Measurements from ENCODE around the gene TMPRSS13. TPM values are rescaled to one million over a fixed set of nuclear protein-coding genes. Genes with fewer than 3 reads are reported as not detected.

Gene TMPRSS13
- total RNA-seq, 6 experiments from 2014 or later = 0.09 to 0.61 (median 0.12) TPM; not detected in 3

DNA sequence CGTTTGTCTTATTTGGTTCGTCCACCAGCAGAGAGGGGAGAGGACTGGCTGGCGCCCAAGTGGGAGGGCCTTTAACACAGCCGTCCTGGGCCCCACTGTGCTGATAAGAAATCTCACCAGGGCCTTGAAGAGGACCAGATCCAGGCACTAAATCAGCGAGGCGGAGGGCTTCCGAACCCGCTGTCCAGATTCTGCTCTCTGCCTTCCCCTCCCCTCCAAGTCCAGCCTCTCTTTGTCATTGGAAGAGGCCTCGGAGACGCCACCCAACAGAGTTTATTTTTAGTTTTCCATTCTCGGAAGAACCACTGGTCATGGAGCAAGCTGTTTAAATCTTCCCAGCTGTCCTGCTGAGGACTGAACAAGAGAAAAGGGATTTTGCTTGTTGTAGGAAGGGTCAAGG lies 43.4 kb downstream of the TMPRSS13 start:
- peak overlapping the region in 2 of 3 donors; percentile 6 to 26 for H3K27ac ChIP-seq
- no peaks in the 10 kb centered on the region for H3K36me3 ChIP-seq
- H3K4me1 ChIP-seq = no peaks in the 10 kb centered on the region
- 37% methylated on average over 3 of the region's 11 CpGs for WGBS (ENCODE audit: insufficient coverage, low coverage, low lambda C conversion rate, missing lambda C conversion rate)
- no peaks in the 10 kb centered on the region for H3K9me3 ChIP-seq
- DNase-seq (peak in 1 of 3 donors; percentile 49), ATAC-seq (peak; percentile 62 to 77 (median 66))
- intact Hi-C loops (cut with DNase I) = no loop called here
- TF ChIP-seq POLR2A (IDR thresholded peaks at IDR 0.05) (no peak), CTCF (IDR thresholded peaks at IDR 0.05) (no peak)
- no peak overlapping the region for H3K4me3 ChIP-seq
- no peaks in the 10 kb centered on the region for H3K27me3 ChIP-seq

DNA sequence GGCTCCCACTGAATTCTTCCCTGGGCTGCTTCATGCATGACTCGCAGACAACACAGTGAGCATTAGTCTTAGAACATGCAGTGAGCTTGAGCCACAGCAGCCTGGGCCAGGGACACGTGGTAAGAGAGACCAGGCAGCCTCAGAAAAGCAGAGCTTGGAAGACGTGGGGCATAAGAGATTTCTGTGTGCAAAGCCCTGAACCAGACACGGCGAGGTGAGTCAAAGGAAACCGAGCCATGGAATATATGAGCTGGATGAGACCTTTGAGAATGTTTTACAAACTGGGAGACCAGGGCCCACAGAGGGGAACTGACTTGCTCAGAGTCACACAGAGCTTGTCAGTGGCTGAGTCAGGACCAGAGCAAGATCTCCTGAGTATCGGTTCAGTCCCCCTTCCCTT lies 44.2 kb downstream of the TMPRSS13 start:
- 76% methylated on average over 6 of the region's 7 CpGs for WGBS (ENCODE audit: insufficient coverage, low coverage, low lambda C conversion rate, missing lambda C conversion rate)
- H3K27ac ChIP-seq = no peak overlapping the region
- no peaks in the 10 kb centered on the region for H3K27me3 ChIP-seq
- H3K9me3 ChIP-seq = no peaks in the 10 kb centered on the region
- no peaks in the 10 kb centered on the region for H3K4me1 ChIP-seq
- intact Hi-C loops (cut with DNase I) = no loop called here
- ATAC-seq (no peak), DNase-seq (no peak)
- TF ChIP-seq POLR2A (IDR thresholded peaks at IDR 0.05) (no peak), CTCF (IDR thresholded peaks at IDR 0.05) (no peak)
- H3K4me3 ChIP-seq = no peak overlapping the region
- no peaks in the 10 kb centered on the region for H3K36me3 ChIP-seq

GRCh38 chr11:117883063-117883462 lies 46.1 kb downstream of the TMPRSS13 start:
- Histone ChIP-seq H3K9me3 (no peaks in the 10 kb centered on the region), H3K27ac (no peak overlapping the region), H3K27me3 (no peaks in the 10 kb centered on the region), H3K4me3 (no peak overlapping the region), H3K4me1 (no peaks in the 10 kb centered on the region), H3K36me3 (no peaks in the 10 kb centered on the region)
- ATAC-seq = no peak
- DNase-seq = no peak
- WGBS (ENCODE audit: insufficient coverage, low coverage, low lambda C conversion rate, missing lambda C conversion rate) = 35% methylated on average over 2 of the region's 3 CpGs
- no peak for TF ChIP-seq POLR2A (IDR thresholded peaks at IDR 0.05)
- no peak for TF ChIP-seq CTCF (IDR thresholded peaks at IDR 0.05)
- intact Hi-C loops (cut with DNase I) = no loop called here

DNA sequence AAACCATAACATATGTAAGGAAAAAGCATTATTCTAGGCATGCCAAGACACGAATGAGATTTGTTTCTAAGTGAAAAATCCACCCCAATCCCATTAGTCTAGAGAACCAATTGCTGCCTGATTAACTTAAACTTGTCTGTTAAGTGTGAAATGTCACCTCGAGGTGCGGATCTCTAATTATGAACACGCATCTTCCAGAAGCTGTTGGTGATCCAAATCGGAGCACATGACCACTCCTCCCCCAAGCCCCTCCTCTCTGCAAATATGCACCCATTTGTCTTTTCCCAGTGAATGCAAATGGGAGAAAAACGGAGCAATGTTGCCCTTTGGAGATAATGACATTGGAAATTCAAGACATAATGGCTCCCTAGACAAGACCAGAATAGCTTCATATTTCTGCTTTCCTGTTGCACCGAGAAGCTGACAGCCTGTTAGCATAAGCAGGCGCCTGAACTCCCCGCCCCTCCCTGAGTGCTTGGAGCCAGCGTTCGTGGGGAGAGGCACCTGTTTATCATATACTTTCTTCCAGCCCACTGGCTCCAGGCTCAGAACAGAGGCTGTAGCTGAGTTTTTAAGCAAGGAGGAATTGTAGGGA lies 46.8 kb downstream of the TMPRSS13 start:
- intact Hi-C loops (cut with DNase I) = no loop called here
- Histone ChIP-seq H3K27me3 (no peaks in the 10 kb centered on the region), H3K27ac (no peak overlapping the region), H3K9me3 (no peaks in the 10 kb centered on the region), H3K36me3 (no peaks in the 10 kb centered on the region), H3K4me1 (no peaks in the 10 kb centered on the region), H3K4me3 (no peak overlapping the region)
- no peak for ATAC-seq
- TF ChIP-seq POLR2A (IDR thresholded peaks at IDR 0.05) (no peak), CTCF (IDR thresholded peaks at IDR 0.05) (no peak)
- WGBS (ENCODE audit: insufficient coverage, low coverage, low lambda C conversion rate, missing lambda C conversion rate) = 29% methylated on average over 10 of the region's 11 CpGs
- DNase-seq = no peak

DNA sequence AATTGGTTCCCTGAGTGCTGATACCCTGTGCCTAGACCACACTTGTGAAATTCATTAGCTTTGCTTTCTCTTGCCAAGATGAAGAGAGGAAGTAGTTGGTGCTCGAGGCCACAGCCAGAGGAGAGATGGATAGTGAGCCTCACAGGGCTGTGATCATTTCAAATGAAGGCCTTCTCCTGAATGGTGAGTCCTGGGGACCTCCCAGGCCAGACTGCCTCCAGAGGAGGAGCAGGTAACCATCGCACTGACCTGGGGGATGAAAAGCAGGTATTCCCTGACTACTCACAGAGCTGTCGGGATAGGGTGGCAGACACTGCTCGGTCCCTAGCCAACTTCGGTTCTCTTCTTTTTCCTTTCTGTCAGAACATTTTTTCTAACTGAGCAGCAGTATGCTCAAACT lies 48.0 kb downstream of the TMPRSS13 start:
- Histone ChIP-seq H3K4me1 (no peaks in the 10 kb centered on the region), H3K27ac (no peak overlapping the region), H3K27me3 (peaks cover 0 to 4% of the 10 kb centered on the region in 2 donors), H3K4me3 (no peak overlapping the region), H3K9me3 (no peaks in the 10 kb centered on the region), H3K36me3 (no peaks in the 10 kb centered on the region)
- ATAC-seq (no peak), DNase-seq (no peak)
- intact Hi-C loops (cut with DNase I) = no loop called here
- 45% methylated on average over 3 of the region's 5 CpGs for WGBS (ENCODE audit: insufficient coverage, low coverage, low lambda C conversion rate, missing lambda C conversion rate)
- TF ChIP-seq POLR2A (IDR thresholded peaks at IDR 0.05) (no peak), CTCF (IDR thresholded peaks at IDR 0.05) (no peak)
